Inferior parietal cortex (tissue), 1 donor: Measurements from ENCODE around the gene MICAL3.

Experiments
- DNase-seq: peaks from one replicate; pipeline ENCODE4 v3.0.0-alpha.2; 2016; ENCODE audit errors: extremely low spot score

MICAL3 gene

DNA sequence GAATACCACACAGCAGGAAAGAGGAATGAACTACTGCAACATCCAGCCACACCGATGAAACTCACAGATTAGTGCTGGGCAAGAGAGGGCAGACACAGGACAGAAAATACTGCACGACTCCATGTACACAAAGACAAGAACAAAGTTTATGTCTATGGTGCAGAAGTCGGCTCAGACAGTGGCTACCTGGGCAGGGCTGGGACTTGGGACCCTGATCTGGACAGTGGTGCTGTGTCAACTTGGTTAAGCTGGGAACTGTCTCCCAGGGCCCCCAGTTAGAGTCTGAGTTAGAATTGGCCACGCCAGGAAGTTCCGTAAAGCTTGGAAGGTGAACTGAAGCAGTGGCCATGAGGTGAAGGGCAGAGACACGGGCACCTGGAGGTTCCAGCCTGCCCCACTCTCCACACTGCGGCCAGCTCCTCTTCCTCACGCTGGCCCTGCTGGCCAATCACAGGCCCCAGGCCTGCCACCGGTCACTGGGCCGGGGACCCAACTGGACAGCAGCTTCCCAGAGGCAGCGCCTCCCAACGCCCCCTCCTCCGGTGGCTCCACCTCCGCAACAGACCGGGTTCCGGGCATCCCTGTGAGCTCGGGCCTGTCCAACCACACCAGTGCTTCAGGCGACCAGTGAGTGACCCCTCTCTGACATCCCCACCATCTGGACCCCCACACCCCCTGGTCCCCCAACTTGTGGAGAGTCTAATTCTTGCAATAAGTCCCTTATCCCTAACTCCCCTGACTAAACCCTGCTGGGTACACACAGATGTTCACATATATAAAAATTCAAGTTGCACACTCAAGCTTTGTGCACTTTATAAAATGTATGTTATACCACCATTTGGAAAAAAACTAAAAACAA is 93.7 kb downstream of the MICAL3 start:
- no peak for DNase-seq

DNA sequence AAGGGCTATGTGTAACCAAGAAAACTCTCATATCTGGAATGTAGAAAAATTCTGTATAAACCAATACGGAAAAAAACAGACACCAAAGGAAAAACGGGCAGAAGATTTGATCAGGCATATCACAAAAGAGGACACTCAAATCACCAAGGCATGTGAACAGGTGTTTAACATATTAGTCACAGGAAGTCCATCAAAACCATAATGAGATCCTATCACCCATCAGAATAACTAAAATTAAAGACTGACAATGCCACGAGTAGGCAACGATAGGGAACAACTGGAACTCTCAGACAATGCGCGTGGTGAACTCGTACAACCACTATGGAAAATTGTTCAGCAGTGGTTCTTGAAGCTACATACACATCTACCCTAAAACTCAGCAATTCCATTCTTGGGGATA is 94.5 kb downstream of the MICAL3 start:
- no peak for DNase-seq

DNA sequence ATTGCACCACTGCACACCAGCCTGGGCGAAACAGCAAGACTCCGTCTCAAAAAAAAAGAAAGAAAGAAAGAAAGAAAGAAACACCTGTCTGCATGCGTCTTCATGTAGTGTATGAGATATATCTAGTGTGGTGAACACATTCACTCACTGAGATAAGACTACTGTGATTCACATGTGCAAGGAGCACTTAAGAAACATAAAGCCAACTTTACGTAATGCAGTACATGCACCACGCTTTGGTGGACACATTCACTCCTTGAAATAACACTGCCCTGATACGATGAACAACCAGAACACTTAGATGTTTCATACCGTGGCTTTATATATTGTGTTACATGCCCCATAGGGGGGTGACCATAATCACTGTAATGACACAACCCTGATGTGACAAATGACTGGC is 96.0 kb downstream of the MICAL3 start:
- no peak for DNase-seq

DNA sequence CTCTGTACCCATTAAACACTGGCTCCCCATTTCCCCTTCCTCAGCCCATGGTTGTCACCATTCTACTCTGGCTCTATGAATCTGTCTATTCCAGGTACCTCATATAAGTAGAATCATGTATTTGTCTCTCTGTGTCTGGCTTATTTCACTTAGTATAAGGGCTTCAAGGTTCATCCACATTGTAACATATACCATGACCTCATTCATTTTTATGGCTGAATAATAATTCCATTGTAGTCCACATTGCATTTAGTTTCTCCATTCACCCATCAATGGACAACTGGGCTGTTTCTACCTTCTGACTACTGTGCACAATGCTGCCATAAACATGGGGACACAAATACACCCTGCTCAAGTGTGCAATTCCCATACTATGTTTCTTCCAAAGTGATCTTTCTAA is 97.3 kb downstream of the MICAL3 start:
- no peak for DNase-seq

DNA sequence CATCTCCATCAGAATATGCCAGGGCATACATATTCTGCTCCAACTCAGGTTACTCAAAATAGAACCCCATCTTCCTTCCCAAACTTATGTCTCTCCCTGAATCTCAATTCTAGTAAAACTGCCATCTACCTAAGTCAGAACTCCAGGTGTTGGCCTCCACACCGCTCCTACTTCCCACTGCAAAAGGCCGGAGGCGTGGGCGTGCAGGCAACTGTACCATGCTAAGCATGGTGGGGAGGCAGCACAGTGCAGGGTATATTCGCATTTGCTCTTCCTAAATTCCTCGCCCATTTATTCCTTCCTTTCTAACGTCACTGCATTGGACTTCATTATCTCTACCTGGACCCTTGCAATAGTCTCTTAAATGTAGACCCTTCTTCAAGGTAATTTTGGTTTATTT is 97.8 kb downstream of the MICAL3 start:
- DNase-seq, result no peak

DNA sequence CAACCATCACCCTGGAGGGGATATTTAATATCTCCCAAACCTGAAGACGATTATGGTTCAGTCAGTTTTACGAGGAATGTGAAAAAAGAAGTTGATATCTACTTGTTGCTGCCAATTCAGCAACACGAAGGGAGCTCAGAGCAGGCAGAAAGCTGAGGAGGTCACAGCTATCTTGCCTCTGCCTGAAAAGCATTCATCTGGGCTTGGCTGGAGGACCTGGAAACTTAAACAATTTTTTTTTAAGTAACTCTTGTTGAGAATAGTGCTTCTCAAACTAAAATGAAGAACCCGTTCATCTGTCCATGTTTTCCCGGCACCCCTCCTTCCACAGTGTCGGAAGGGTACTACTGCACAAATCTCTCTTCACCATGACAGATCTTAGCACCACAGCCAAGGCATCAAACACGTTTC is 98.9 kb downstream of the MICAL3 start:
- DNase-seq, result no peak

DNA sequence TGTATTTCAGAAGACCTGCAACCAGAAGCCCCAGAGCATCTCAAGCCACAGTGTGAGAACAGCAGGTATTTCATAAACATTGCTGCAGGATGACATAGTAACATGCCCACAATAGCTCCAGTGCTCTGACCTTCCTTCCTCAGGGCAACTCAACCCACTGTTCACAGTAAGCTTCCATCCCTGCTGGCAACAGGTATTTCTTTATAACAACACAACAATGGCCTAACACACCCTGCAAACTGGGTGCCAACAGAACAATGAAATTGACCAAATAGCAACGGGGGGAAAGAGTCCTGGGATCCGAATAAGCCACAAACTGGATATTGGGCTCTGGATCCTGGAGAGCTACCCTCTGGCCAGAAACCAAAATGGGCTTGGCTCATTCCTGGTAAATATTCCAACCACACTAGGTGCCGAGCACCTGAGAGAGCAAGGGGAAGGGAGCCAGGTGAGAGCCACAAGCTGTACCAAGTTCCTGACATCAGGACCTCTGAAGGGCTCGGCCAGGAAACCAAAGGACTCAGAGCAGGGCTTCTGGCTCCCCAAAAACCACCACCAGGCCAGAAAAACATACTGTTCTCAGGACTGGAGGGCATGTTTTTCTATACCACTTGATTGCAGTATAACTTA is 99.5 kb downstream of the MICAL3 start:
- no peak for DNase-seq

DNA sequence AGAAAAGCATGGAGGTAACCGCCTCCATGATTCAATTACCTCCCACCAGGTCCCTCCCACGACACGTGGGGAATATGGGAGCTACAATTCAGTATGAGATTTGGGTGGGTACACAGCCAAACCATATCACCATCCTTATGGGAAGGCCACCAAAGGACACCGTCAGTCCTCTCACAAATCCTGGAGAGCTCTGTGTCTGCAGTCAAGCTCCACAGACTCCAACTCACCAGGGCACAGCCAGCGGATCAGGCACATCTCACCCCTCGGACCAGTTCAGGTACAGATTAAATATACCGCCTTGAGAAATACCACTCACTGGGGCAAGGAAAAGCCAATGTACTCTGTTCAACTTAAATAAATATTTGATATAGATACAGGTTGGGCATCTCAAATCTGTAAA is 100.3 kb downstream of the MICAL3 start:
- DNase-seq, result no peak

DNA sequence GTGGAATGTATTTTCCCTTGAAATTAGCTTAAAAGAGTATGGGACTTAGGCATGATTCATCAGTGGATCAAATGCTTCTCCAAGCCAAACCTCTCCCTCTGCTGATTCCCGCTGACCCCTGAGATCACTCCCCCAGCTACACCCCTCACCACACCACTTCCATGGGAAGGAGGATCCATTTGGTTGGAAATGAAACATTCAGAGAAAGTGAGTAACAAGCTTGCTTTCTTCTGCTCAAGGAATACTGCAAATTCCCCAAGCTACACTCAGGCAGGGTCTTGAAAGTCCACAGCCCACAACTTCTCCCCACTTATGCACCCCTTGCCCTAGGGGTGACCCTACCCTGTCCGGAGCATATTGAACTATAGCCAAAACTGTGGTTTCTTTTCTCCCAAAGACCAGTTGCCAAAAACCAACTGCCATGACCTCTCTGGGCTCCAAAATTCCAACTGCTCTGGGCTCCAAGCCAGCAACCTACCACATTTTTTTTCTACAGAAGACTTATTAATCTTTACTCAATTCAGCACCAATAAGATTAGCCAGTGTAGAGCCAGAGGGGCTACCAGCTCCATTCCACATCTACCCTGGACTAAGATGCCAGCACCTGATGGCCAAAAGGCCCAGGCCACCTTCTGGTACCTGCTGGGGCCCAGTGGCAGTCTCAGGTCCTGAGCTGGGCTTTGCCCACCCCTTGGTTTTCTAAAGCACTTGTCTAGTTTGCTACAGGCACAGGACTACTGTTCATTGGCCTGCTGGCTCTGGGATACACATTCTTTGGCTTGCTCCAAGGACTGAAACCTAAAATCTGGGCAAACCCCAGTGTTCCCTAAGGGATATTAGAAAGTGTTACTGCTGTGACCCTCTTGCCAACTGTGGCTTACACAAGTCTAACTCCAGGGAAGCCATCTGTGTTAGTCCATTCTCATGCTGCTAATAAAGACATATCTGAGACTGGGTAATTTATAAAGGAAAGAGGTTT is 101.1 kb downstream of the MICAL3 start:
- DNase-seq, result no peak

DNA sequence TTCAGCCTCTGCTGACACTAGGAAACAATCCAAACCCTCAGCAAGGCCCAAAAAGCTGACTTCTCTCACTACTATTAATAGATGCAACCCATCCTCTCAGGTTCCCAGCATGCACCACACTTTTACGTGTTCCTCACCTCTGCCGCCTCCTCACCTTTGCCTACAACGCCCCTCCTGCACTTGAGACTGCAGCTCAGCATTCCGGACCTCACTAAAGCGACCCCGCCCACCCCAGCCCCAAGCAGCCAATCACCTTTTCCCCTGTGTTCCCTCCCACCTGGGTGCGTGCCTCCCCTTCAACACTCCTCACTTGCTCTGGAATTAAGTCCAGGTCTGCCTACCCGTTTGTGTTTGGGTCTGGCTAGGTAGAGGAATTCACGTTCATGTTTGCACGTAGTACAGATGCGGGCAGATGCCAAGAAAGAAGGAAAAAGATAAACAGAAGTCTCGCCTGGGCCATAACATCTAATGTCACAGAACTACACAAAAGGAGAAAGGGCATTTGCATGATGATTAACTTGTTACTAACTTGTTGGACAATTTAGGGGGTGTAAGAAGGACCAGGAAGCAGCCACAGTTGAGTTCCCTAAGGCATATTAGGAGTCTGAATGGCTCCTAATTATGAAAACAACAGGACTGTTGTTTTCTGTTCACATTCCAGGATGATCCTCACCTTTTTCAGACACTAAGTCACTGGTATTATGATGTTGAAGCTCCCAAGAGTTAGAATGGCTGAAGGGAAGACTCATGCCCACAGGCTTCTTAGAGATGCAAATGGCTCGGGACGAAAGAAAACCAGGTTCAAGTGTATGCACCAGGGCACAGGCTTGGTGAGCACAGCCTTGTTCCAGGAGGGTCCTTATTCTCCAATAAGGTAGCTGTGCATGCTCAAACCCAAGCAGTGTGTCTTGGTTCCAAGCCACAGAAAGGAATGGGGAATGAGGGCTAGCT is 102.2 kb downstream of the MICAL3 start:
- no peak for DNase-seq

DNA sequence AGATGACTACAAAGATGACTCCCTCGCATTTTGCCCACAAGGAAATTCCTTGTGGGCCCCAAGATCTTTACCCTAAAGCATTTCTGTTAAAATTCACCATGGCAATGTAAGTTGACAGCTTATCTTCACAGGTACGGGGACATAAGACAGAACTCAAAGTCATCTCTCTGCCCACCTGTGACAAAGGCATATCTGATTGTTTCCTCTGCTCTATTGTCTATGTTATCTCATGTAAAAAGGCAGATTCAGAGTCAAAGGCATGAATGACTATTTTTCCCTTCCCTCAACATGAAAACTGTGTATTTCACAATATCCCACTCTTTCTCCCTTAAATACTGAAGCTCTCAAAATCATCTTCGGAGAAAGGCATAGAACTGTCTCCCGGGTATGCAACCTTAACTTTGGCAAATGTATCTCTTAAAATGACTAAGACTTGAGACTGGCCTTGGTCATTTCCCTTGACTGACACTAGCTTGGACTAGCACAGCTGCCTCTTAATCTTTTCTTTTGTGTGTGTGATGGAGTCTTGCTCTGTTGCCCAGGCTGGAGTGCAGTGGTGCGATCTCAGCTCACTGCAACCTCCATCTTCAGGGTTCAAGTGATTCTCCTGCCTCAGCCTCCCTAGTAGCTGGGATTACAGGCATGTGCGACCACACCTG is 103.2 kb downstream of the MICAL3 start:
- no peak for DNase-seq

DNA sequence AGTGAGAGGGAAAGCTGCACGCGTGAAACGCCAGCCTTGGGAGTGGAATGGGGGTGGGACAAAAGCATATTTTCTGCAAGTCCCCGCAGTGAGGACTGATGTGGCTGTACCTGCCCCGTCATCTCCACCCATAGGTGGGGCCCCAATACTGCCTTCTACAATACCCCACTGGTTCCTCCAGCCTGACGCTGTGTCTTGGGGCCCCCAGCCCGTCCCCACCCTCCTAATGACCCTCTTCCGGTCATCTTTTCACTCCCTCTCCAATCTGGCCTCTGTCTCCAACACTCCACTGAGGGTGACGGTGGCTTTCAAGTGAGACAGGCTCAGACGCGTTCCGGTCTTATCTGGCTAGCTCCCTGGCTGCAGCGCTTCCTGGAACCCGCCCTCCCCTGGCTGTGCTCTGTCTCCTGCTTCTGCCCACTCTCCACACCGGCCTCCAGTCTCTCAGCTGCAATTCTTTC is 104.2 kb downstream of the MICAL3 start:
- no peak for DNase-seq

DNA sequence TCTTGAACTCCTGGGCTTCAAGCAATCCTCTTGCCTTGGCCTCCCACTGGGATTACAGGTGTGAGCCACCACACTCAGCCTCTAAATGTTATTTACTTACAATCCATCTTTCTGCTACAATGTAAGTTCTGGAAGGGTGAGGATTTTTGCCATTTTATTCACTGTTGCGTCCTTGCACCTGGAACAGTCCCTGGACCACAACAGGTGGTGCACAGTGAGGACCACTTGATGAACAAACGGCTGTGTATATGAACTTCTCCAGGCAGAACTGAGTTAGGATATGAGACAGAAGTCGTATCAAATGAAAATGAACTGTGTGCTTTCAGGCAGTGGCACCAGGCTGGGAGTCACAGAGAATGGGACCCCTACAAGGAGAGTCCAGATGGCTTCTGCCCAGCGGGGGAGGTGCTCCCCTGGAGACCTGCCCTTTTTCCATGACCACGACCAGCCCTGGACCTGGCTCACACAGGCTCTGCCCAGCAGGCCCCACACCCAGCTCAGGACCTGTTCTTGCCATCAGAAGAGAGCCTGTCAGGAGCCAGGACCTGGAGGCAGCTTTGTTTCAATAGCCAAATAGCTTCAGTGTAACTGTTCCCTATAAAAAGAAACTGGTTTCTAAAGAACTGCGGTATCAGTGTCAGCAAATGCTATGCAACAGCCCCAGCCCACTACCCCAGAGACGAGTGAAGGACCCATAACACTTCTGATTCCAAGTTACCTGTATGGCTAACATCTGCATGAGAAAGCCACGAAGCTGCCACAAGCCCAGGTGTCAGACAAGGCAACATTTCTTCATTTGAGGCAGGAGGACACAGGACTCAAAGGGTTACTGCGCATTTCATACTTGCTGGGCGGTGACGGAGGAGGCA is 104.9 kb downstream of the MICAL3 start:
- no peak for DNase-seq

DNA sequence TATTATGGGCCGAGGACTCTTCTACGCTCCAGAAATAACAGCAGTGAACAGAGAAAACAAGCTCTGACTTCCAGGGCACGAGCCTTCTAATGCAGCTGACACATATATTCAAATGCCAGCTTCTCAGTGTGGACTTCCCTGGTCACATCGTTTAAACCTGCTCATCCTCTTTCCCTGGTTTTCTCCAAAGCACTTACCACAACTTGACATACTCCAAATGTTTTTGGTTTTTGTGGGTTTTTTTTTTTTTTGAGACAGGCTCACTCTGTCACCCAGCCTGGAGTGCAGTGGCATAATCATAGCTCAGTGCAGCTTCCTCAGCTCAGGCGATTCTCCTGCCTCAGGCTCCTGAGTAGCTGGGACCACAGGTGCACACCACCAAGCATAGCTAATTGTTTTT is 105.5 kb downstream of the MICAL3 start:
- DNase-seq, result no peak

DNA sequence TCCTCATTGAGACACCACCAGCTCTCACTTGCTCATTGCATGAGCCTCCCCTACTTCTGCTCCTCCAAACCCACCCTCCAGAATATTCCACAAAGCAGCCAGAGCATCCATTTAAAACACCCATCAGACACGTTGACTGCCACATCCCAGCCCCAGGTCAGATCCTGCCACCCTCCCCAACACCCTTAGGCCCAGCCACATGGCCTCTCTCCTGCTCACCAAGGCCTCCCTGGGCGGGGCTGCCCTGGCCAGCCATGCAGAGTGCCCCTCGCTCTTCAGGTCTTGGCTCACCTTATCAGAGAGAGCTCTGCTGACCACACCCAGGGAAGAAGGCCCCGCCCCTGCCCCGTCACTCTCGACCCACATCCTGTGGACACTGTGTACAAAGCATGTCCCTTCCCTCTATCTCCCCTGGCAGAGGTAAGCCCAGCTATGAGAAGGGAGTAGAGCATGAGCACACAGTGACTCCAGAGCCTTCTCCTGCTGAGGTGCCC is 106.8 kb downstream of the MICAL3 start:
- no peak for DNase-seq

DNA sequence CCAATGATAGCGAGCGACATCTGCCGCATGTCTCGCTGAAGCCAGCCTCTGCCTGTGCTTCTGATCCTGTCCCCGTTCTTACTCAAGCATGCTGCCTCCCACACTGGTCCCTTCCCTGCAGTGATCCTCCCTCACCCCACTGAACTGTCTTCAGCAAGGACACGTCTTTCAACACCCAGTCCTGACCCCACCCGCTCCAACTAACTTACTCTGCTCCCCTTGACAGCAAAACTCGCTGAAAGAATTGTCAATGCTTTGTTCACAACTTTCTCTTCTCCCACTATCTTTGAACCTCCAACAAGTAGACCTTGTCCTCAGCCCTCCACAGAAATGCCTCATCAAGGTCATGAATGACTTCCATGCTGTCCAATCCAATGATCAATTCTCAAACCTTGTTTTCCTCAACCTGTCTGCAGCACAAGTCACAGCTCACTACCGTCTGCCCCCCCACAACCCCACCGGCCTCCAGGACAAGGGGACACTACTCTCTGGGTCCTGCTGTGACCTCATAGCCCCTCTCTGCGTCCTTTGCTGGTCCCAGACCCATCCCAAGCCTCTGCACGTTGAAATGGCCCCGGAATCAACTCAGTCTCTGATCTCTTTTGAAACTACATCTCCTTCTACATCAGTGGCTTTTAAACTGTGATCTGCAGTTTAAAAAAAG is 108.0 kb downstream of the MICAL3 start:
- no peak for DNase-seq

DNA sequence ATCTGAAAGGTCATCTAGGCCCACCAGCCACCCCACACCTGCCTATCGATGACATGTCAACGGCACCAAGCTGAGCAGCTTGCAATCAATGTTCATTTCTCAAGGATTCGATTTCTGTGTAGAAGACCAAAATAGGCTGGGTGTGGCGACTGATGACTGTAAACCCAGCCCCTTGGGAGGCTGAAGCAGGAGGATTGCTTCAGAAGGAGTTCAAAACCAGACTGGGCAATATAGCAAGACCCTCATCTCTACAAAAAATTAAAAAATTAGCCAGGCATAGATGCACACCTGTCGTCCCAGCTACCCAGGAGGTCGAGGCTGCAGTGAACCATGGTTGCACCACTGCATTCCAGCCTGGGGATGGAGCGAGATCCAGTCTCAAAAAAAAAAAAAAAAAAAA is 108.7 kb downstream of the MICAL3 start:
- no peak for DNase-seq

DNA sequence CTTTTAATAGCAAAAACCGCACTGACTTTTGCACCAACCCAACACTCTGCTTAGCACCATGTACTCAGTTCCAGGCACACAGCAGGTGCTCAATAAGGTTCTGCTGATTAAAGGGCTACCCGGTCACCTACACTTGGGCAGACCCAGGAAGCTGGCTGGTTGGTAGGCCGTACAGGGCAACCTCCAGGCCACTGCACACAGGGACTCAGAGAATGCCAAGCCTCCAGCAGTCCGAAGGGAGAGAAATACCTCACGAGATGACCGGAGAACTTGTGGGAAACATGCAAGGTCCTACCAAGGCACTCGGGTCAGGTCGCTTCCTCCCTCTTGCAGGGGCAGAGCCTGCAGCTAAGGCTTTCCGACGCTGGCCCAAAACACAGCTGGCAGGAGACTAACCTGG is 109.2 kb downstream of the MICAL3 start:
- DNase-seq, result no peak

DNA sequence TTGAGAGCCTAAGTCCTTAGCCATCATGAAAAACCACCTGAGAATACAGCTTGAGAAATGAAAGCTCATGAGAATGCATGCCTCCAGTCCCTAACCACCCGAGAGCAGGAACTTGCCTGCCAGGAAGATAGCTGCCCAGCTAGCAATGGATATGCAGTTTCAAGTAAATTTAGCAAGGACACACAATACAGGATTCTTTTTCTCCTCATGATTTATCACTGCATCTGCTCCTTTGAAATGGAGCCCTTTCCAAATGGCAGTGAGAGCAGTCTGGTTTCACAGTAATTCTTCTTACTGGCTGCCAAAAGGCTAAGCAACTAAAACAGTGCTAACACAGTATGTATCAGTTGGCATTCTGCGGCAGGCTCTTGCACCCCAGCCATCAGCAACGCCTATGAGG is 109.9 kb downstream of the MICAL3 start:
- DNase-seq, result peak; percentile 66
